BJ (cell line): Measurements from ENCODE around the gene ADCY10. TPM values are rescaled to one million over a fixed set of nuclear protein-coding genes. Genes with fewer than 3 reads are reported as not detected.

ENCODE experiments used
- CTCF ChIA-PET: fragments of 350-600 bp; formaldehyde crosslinking; extraction: SDS; loops from one replicate; lab custom pipeline; 2021; ENCODE audit warnings: antibody characterized with exemption, inconsistent platforms; lab: Yijun Ruan, JAX
- POLR2A ChIA-PET: fragments of 300-600 bp; sonication (Branson Sonifier 250); formaldehyde crosslinking; extraction: SDS; loops from one replicate; lab custom pipeline; 2021; ENCODE audit warnings: antibody characterized with exemption; lab: Charles Lee
- DNase-seq: peaks from one replicate; pipeline ENCODE4 v3.0.0-alpha.2; 2011; ENCODE audit warnings: low read depth
- H3K27me3 ChIP-seq: 2 replicates; pipeline ENCODE4 v1.6.0; 2011; ENCODE audit warnings: low read length; ENCODE audit not compliant: control insufficient read depth, insufficient read depth
- H3K36me3 ChIP-seq: 2 replicates; pipeline ENCODE4 v1.5.1; 2011; ENCODE audit warnings: low read length; ENCODE audit not compliant: control insufficient read depth, insufficient read depth
- H3K4me3 ChIP-seq: 2 replicates; pipeline ENCODE4 v1.5.1; 2011; ENCODE audit warnings: low read depth, mild to moderate bottlenecking, control low read depth, low read length
- CTCF ChIP-seq: IDR thresholded peaks from 2 replicates; pipeline ENCODE4 v1.5.1; 2011; ENCODE audit warnings: low read depth, mild to moderate bottlenecking, control low read depth, inconsistent platforms, low read length, moderate library complexity; ENCODE audit not compliant: insufficient read depth
- polyA plus RNA-seq: library from polyadenylated mRNA; depleted of rRNA; stranded (reverse); fragments of >200 nt; gene quantifications from 2 replicates; pipeline ENCODE4 v1.2.3, GENCODE V29; 2011

ADCY10 gene
- polyA plus RNA-seq, 1 experiment = 0.05 TPM

- DNase-seq = no peak
- no peak overlapping the region for H3K4me3 ChIP-seq
- H3K36me3 ChIP-seq = no peaks in the 10 kb centered on the region
- CTCF ChIA-PET = no interaction called here
- no peaks in the 10 kb centered on the region for H3K27me3 ChIP-seq
- TF ChIP-seq CTCF = no peak
- POLR2A ChIA-PET = interaction anchor here (0.5 kb wide), 1 partner anchor 81 kb away, joined by 3 read pairs; no protein-coding TSS in a partner anchor
These were observed 52.1 kb downstream of the ADCY10 start for GRCh38 chr1:167861664-167862381.

- POLR2A ChIA-PET = no interaction called here
- CTCF ChIA-PET = interaction anchor here (0.6 to 0.9 kb wide), 2 partner anchors 56 to 222 kb away, joined by 3 to 4 read pairs; no protein-coding TSS in a partner anchor
- no peak for DNase-seq
These were observed 53.6 kb downstream of the ADCY10 start for GRCh38 chr1:167860231-167860923.

GRCh38 chr1:167856711-167857418 lies 57.1 kb downstream of the ADCY10 start:
- no peak for DNase-seq
- POLR2A ChIA-PET = no interaction called here
- H3K27me3 ChIP-seq = no peaks in the 10 kb centered on the region
- TF ChIP-seq CTCF = no peak
- CTCF ChIA-PET = interaction anchor here (1.3 kb wide), 1 partner anchor 10 kb away, joined by 7 read pairs; no protein-coding TSS in a partner anchor
- H3K4me3 ChIP-seq = no peak overlapping the region
- H3K36me3 ChIP-seq = no peaks in the 10 kb centered on the region

More at GRCh38 chr1:167860231-167860923, 53.6 kb downstream of the ADCY10 start:
- no peak for TF ChIP-seq CTCF
- Histone ChIP-seq H3K27me3 (no peaks in the 10 kb centered on the region), H3K36me3 (no peaks in the 10 kb centered on the region), H3K4me3 (no peak overlapping the region)

GRCh38 chr1:167854184-167854583 lies 59.8 kb downstream of the ADCY10 start:
- POLR2A ChIA-PET = no interaction called here
- TF ChIP-seq CTCF = no peak
- CTCF ChIA-PET = no interaction called here

GRCh38 chr1:167849666-167850065 lies 64.3 kb downstream of the ADCY10 start:
- no peak for DNase-seq
- CTCF ChIA-PET = interaction anchor here (0.6 kb wide), 1 partner anchor 15 kb away, joined by 3 read pairs; no protein-coding TSS in a partner anchor
- TF ChIP-seq CTCF = no peak
- Histone ChIP-seq H3K27me3 (no peaks in the 10 kb centered on the region), H3K36me3 (no peaks in the 10 kb centered on the region), H3K4me3 (no peak overlapping the region)
- POLR2A ChIA-PET = no interaction called here

More at GRCh38 chr1:167854184-167854583, 59.8 kb downstream of the ADCY10 start:
- DNase-seq = no peak
- no peak overlapping the region for H3K4me3 ChIP-seq
- no peaks in the 10 kb centered on the region for H3K27me3 ChIP-seq
- no peaks in the 10 kb centered on the region for H3K36me3 ChIP-seq
